Stimulated activated memory B cell treated with anti-CD40 and anti-IgM and Interleukin-4, amounts not matched to agents 10 μg/mL and 1 μg/mL and 100 μg/mL, for 72 hours (primary cell): ENCODE results near the gene WNT9A.
"Not testable (repeated sequence)": the region's sequence is repeated elsewhere in the genome, so short reads cannot be mapped to it uniquely, and the experiment has no call there.

ENCODE experiments used
- ATAC-seq: fragments of 150-1000 bp; cut with Tn5 transposase; 2 replicates; pipeline ENCODE4 v1.10.0; 2021
- H3K27ac Mint-ChIP-seq: one replicate; pipeline ENCODE4 v1.8.0; 2022; ENCODE audit warnings: mild to moderate bottlenecking, mixed read lengths
- H3K27me3 Mint-ChIP-seq: one replicate; pipeline ENCODE4 v1.8.0; 2022; ENCODE audit warnings: mixed read lengths
- H3K36me3 Mint-ChIP-seq: one replicate; pipeline ENCODE4 v1.8.0; 2022; ENCODE audit warnings: mixed read lengths
- H3K4me1 Mint-ChIP-seq: one replicate; pipeline ENCODE4 v1.8.0; 2022; ENCODE audit warnings: mixed read lengths
- H3K4me3 Mint-ChIP-seq: one replicate; pipeline ENCODE4 v1.8.0; 2022; ENCODE audit warnings: mild to moderate bottlenecking, moderate library complexity, mixed read lengths
- H3K9me3 Mint-ChIP-seq: one replicate; pipeline ENCODE4 v1.8.0; 2022; ENCODE audit warnings: mixed read lengths

The WNT9A gene

DNA sequence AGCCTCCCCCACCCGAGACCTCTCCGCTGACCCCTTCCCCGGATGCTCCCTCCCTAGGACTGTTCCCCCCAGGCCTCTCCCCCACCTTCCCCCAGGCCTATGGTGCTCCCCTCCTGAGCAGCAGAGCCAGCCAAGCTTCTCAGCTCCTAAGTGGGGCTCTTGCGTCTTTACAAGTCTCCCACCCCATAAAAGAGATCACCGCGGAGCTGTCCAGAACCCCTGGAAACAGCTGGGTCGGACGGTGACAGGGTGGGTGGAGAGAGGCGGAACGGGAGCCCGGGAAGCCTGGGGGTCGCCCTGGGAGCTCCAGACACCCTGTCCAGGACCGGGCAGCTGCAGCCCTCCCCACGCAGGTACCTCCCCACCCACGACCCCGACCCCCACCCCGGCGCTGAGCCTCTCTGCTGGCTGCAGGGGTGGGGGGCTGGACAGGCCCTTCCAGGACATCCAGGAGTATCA is 61.2 kb downstream of the WNT9A start:
- Mint-ChIP-seq H3K4me1 (peaks cover 9% of the 10 kb centered on the region), H3K27ac (no peak overlapping the region), H3K27me3 (peaks cover 10% of the 10 kb centered on the region), H3K36me3 (no peaks in the 10 kb centered on the region), H3K4me3 (no peak overlapping the region), H3K9me3 (no peaks in the 10 kb centered on the region)
- ATAC-seq = no peak

DNA sequence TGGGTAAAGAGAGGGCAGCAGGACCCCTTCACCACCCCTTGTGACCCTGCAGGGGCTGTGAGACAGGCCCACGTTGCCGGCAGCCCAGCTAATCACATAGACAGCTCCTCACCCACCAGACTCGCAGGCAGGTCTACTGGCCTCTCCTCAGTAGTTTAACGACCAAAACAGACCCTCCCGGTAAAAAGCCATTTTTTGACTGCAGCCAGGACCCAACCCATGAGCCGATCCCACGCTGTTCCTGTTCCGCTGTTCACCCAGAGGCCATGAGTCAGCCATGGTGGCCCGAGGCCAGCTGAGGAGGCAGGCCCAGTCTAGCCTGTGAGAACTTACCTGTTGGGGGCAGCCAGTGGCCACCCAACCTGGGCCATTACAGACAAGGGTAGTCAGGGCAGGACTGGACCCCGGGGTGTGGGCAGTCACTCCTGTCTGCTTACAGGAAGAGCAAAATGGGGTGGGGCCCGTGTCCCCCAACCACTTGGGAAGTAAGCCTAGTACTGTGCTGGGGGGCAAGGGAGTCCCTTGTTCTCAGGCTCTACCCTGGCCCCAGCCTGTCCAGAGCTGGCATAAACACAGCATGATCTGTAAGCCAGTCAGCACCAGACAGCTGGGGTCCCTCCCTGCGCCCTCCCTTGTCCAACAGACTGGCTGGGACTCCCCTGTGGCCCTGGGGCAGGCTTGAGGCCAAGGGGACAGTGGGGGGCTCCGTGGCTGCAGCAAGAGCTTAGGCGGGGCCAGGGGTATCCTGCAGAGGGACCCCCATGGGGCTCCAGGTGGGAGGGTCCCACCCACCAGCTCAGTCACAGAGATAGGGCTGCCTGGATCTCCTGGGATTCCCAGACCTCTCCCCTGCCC is 61.9 kb downstream of the WNT9A start:
- H3K4me1 Mint-ChIP-seq = peaks cover 9% of the 10 kb centered on the region

DNA sequence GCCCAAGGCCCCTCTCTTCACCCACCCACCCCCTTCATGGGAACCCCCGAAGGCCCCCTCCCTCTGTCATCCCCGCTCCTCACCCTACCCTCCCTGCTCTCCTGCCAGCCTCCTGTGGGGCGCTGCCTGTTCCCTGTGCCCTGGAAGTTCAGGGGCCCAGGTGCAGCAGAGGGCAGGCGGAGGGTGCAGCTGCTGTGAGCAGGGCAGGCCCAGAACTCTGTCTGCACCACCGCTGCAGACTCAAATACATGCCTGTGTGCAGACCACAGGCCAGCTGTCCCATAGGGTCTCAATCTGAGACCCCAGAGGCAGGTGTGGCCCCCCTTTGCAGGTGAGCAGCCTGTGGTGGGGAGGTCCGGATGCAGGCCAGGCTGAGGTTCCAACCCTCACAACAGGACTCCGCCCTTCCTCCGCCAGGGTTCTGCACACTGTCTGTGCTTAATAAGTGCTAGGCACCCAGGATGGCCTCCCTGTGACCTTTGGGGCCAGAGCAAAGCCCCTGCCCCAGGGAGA is 62.5 kb downstream of the WNT9A start:
- no peak for ATAC-seq
- Mint-ChIP-seq H3K9me3 (no peaks in the 10 kb centered on the region), H3K36me3 (no peaks in the 10 kb centered on the region), H3K27ac (no peak overlapping the region), H3K4me3 (no peak overlapping the region), H3K27me3 (peaks cover 10% of the 10 kb centered on the region), H3K4me1 (peaks cover 9% of the 10 kb centered on the region)

More for the DNA sequence above, 61.9 kb downstream of the WNT9A start:
- H3K4me3 Mint-ChIP-seq = no peak overlapping the region
- H3K9me3 Mint-ChIP-seq = no peaks in the 10 kb centered on the region
- no peak for ATAC-seq
- H3K27me3 Mint-ChIP-seq = peaks cover 10% of the 10 kb centered on the region
- no peaks in the 10 kb centered on the region for H3K36me3 Mint-ChIP-seq
- H3K27ac Mint-ChIP-seq = no peak overlapping the region

DNA sequence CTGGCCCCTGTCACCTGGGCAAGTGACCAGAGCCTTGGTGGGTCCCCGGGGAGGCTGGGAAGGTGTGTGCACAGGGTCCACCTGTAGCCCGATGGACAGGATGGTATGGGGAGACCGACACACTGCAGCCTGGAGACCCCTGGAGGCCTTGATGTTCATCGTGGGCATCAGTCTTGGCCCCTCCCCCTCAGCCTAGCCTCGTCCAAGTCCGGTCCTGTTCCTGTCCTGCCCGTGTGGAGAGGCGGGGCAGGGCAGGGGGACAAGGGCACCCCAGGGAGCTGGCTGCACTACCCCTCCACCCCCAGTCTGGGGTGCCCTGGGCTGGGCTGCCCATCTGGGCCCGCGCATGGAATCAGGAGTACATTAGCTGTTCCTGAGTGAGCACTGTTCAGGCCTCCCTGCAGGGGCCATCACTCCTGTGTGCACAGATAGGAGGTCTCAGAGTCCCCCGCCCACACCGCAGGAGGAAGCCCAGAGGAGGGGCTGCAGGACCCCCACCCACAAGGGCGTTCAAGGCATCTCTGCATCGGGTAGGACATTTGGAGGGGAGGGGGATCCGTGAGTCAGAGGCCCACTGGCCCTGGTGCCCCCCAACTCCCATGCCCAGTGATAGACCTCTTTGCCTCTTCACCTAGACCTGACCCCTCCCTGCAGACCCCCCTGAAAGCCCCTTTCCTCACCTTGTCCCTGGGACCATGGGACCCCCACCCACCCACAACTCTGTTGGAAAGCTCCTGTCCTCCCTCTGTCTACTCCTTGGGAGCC is 63.2 kb downstream of the WNT9A start:
- Mint-ChIP-seq H3K4me1 (peaks cover 9% of the 10 kb centered on the region), H3K9me3 (no peaks in the 10 kb centered on the region), H3K4me3 (no peak overlapping the region), H3K36me3 (no peaks in the 10 kb centered on the region), H3K27me3 (peaks cover 10% of the 10 kb centered on the region), H3K27ac (no peak overlapping the region)
- ATAC-seq = no peak

DNA sequence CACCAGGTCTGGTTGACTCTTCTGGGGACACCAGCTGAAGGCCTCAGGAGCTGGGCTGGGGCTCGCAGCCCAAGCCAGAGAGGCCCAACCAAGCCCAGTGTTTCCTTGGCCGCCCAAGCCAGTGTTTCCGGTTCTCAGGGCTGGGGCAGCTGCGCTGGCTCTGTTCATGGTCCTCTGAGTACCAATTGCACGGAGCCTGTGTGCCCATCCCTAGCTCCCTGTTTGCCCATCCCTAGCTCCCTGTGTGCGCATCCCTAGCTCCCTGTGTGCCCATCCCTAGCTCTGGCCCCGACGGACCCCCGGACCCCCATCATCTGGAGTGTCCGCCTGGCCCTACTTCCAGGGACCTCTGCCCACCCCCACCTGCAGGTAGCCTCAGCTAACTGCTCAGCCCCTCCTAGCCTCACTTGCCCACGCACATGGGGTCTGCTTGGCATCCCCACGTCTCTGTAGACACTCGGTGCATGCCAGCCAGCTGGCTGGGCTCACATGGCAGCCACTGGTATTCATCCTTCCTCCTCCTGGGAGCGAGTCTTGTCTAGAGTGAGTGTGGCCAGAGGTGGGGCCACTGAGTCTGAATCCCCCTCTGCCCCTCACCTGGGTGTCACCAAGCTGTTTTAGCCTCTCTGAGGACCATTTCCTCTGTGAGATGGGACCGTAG is 64.0 kb downstream of the WNT9A start:
- Mint-ChIP-seq H3K4me3 (no peak overlapping the region), H3K36me3 (no peaks in the 10 kb centered on the region), H3K27ac (no peak overlapping the region), H3K27me3 (peaks cover 10% of the 10 kb centered on the region), H3K4me1 (peaks cover 9% of the 10 kb centered on the region), H3K9me3 (no peaks in the 10 kb centered on the region)
- ATAC-seq = no peak

DNA sequence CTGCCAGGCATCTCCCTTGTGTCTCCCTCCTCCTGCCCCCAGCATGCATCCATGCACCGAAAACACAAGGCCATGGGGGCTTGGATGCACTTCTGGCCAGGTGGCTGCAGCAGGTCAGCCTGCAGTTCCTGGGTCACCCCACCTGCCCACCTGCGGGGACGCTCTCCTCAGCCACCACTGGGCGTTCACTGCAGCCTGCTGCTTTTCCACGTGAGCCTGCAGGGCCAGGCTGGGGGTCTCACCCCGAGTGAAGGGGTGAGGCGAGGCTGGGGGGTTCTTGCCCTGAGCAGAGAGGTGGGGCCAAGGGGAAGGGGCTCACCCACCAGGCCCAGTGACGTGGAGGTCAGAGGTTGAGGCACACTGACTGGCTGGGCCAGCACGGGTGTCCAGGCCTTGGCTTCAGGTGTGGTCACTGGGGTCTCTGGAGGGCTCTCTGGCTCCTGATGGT is 64.6 kb downstream of the WNT9A start:
- no peaks in the 10 kb centered on the region for H3K9me3 Mint-ChIP-seq
- no peak for ATAC-seq
- H3K36me3 Mint-ChIP-seq = no peaks in the 10 kb centered on the region
- H3K27ac Mint-ChIP-seq = no peak overlapping the region
- H3K4me1 Mint-ChIP-seq = peaks cover 9% of the 10 kb centered on the region
- H3K27me3 Mint-ChIP-seq = peaks cover 10% of the 10 kb centered on the region
- H3K4me3 Mint-ChIP-seq = no peak overlapping the region

DNA sequence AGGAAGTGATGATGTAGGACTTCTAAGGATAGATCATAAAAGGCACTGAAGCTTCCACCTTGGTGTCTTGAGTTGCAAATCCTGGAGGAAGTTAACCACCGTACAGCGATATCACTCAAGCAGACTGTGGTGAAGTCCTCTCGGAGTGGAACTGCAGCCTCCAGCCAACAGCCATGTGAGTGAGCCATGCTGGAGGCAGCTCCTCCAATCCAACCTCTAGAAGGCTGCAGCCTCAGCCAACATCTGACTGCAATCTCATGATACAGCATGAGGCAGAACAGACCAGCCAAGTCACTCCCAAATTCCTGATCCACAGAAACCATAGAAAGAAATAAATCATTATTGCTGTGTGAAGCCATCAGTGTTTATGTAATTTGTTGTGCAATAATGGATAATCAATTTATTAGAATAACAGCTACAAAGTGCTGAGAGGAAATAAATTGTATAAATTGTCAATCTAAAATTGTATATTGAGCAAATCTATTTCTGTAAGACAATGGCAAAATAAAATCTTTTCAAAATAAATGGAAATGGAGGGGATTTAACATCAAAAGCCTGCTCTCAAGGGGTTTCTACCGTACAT is 67.3 kb downstream of the WNT9A start:
- H3K9me3 Mint-ChIP-seq = peaks cover 3% of the 10 kb centered on the region
- no peak overlapping the region for H3K27ac Mint-ChIP-seq
- no peaks in the 10 kb centered on the region for H3K36me3 Mint-ChIP-seq
- peaks cover 9% of the 10 kb centered on the region for H3K27me3 Mint-ChIP-seq
- ATAC-seq = no peak
- no peak overlapping the region for H3K4me3 Mint-ChIP-seq
- H3K4me1 Mint-ChIP-seq = peaks cover 4% of the 10 kb centered on the region

DNA sequence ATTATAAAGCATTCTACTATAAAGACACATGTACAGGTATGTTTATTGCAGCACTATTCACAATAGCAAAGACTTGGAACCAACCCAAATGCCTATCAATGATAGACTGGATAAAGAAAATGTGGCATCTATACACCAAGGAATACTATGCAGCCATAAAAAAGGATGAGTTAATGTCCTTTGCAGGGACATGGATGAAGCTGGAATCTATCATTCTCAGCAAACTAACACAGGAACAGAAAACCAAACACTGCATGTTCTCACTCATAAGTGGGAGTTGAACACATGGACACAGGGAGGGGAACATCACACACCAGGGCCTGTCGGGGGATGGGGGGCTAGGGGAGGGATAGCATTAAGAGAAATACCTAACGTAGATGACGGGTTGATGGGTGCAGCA is 69.9 kb downstream of the WNT9A start:
- H3K27ac Mint-ChIP-seq, H3K4me1 Mint-ChIP-seq, H3K9me3 Mint-ChIP-seq, ATAC-seq, H3K4me3 Mint-ChIP-seq, H3K36me3 Mint-ChIP-seq: not testable (repeated sequence)
- peaks cover 34% of the 10 kb centered on the region for H3K27me3 Mint-ChIP-seq

DNA sequence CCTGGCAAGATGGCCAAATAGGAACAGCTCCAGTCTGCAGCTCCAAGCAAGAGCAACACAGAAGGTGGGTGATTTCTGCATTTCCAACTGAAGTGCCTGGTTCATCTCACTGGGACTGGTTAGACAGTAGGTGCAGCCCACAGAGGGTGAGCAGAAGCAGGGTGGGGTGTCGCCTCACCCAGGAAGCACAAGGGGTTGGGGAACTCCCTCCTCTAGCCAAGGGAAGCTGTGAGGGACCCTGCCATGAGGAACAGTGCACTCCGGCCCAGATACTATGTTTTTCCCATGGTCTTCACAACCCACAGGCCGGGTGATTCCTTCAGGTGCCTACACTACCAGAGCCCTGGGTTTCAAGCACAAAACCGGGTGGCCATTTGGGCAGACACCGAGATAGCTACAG is 75.8 kb downstream of the WNT9A start:
- not testable (repeated sequence) for H3K27ac Mint-ChIP-seq, H3K9me3 Mint-ChIP-seq, H3K36me3 Mint-ChIP-seq, ATAC-seq, H3K4me1 Mint-ChIP-seq, H3K4me3 Mint-ChIP-seq
- peaks cover 62% of the 10 kb centered on the region for H3K27me3 Mint-ChIP-seq

DNA sequence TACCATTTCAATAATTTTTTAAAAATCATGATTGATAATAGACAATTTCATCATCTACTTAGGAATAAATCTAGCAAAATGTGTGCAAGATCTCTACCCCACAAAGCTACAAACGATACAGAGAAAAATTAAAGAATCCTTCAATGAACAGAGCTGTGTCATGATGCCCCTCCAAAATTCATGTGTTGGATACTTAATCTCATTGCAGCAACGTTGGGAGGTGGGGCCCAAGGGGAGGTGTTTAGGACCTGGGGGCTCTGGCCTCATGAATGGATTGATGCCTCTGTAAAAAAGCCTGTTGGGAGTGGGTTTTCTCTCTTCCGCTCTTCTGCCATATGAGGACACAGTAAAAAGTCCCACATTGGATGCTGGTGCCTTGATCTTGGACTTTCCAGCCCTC is 77.4 kb downstream of the WNT9A start:
- H3K27me3 Mint-ChIP-seq = peaks cover 56% of the 10 kb centered on the region
- H3K36me3 Mint-ChIP-seq = no peaks in the 10 kb centered on the region

DNA sequence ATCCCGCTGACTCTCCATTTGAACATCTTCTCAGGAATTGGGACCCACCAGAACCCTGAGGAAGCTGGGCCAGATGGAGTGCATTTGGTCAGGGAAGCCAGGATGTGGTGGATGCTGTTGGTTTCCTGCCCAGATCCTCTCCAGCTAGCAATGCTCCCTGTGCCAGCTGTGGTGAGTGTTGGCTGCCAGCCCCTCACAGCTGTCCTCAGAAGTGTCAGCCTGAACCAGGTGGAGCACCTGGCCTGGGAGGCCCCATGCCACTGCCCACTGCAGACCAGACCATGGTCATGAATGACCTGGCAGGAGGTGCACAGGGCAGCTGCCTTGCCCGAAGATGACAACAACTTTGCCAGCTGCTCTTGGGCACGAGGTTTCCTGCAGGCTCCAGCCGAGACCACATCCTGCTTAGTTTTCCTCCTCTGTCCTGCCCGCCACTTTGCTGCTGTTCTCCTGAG is 77.9 kb downstream of the WNT9A start:
- peak; percentile 31 for ATAC-seq
- Mint-ChIP-seq H3K36me3 (no peaks in the 10 kb centered on the region), H3K27ac (no peak overlapping the region), H3K4me3 (no peak overlapping the region), H3K4me1 (no peaks in the 10 kb centered on the region), H3K27me3 (peaks cover 51% of the 10 kb centered on the region), H3K9me3 (peaks cover 5% of the 10 kb centered on the region)

More for the DNA sequence above, 77.4 kb downstream of the WNT9A start:
- Mint-ChIP-seq H3K4me3 (no peak overlapping the region), H3K27ac (no peak overlapping the region), H3K9me3 (peaks cover 5% of the 10 kb centered on the region), H3K4me1 (no peaks in the 10 kb centered on the region)
- ATAC-seq = no peak

DNA sequence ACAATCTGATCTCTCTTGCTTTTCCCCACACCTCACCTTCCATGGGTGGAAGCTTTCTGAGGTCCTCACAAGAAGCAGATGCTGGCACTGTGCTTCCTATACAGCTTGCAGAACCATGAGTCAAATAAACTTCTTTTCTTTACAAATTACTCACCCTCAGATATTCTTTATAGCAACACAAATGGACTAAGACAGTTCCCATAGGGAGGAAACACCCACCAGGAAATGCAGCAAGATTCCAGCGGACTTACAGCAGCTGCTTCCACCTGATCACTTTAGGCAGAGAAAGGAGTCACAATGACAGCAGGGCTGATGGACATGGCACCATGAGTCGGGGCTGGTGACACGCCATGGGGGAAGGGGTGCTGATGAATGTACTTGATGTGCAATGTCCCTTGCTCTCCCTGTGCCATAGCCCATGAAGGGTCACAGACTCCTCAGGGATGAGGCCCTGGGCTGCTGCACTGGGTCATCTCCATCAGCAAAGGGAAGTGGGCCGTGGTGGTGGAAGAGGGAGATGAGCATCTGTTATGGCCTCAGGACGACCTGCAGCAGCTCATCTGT is 78.4 kb downstream of the WNT9A start:
- Mint-ChIP-seq H3K36me3 (no peaks in the 10 kb centered on the region), H3K27me3 (peaks cover 46% of the 10 kb centered on the region), H3K4me1 (no peaks in the 10 kb centered on the region), H3K4me3 (no peak overlapping the region), H3K27ac (no peak overlapping the region), H3K9me3 (peaks cover 7% of the 10 kb centered on the region)
- ATAC-seq = no peak
